GM19452 (cell line): ENCODE measurements around the gene TTPAL.

Experiments used
- ATAC-seq: cut with Tn5 transposase; IDR thresholded peaks from one replicate; pipeline ENCODE4 v1.9.1; 2021; ENCODE audit not compliant: unreplicated experiment

The TTPAL gene

DNA sequence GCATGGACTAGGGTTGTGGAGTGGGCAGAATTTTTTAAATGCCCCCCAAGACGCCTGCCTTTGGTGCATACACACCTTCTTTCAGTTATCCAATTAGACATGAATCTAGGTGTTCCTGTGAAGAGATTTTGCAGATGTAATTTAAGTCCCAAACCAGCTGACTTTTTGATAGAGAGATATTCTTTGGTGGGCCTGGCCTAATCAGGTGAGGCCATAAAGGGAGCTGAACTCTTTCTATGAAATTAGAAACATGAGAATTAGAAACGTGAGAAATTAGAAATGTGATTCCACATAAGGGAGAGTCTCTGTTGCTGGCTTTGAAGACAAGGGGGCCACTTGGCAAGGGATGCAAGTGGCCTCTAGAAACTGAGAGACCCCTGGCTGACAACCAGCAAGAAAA, 36.4 kb upstream of the TTPAL start:
- ATAC-seq, result no peak

DNA sequence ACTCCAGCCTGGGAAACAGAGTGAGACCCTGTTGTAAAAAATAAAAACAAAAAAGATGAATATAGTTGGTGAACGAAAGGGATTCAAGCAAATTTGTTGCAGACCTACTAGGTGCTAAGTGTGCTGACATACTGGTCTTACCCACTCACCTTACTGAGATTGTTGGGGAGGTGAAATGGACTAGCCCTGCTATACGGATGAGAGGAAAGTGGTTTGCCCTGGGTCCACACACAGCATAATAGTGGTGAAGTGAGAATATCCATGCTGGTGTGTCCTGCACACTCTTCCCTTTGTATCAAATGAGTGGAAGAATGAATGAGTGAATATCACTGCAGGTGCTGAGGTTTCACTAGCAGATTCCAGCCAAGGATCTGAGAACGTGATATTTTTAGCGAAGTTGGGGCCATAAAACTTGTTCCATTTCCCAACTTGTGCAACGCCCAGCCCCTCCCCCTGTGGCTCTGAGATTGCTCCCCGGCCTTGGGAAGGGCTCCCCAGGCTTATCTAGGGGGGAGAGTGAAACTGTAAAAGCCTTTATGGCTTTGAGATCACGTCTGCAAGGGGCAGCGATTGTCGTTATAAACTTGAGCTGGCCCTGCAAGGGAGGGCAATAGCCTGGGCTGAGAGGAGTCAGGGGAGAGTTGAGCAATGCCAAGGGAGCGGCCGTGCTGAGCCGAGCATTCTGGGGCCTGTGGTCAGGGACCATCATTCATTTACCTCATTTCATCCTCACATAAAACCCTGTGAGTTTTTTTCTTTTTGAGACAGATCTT, 33.2 kb upstream of the TTPAL start:
- no peak for ATAC-seq

- ATAC-seq, result no peak
Measured at GRCh38 chr20:44445742-44446710, 29.6 kb upstream of the TTPAL start.

- no peak for ATAC-seq
Measured at GRCh38 chr20:44447827-44448419, 27.8 kb upstream of the TTPAL start.

- no peak for ATAC-seq
Measured at GRCh38 chr20:44448753-44449546, 26.7 kb upstream of the TTPAL start.

- no peak for ATAC-seq
Measured at GRCh38 chr20:44449864-44450263, 25.8 kb upstream of the TTPAL start.

- no peak for ATAC-seq
Measured at GRCh38 chr20:44450281-44450889, 25.3 kb upstream of the TTPAL start.

- no peak for ATAC-seq
Measured at GRCh38 chr20:44450903-44451450, 24.7 kb upstream of the TTPAL start.

GRCh38 chr20:44454306-44454963, 21.2 kb upstream of the TTPAL start:
- ATAC-seq, result no peak

- no peak for ATAC-seq
Measured at GRCh38 chr20:44455126-44455525, 20.5 kb upstream of the TTPAL start.

GRCh38 chr20:44456611-44457010, 19.1 kb upstream of the TTPAL start:
- no peak for ATAC-seq

DNA sequence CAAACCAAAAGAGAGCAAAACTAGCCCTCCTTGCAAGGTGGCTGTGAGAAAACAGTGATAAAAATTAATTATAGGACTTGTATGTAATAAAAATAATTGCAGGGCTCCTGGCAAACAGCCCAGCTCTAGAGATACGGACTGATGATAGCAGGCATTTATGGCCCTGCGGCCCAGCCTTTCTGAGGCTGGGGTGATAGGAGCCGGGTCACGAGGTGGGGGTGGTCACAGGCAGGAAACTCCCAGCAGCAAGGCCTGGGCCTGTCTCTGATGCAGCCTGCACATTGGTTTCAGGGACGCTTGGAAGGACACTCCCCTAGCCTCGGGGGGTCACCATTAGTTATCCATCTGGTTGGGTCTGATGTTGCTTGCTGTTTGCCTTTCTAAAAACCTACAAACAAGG, 18.7 kb upstream of the TTPAL start:
- no peak for ATAC-seq

- ATAC-seq, result no peak
Measured at GRCh38 chr20:44459271-44459670, 16.4 kb upstream of the TTPAL start.

DNA sequence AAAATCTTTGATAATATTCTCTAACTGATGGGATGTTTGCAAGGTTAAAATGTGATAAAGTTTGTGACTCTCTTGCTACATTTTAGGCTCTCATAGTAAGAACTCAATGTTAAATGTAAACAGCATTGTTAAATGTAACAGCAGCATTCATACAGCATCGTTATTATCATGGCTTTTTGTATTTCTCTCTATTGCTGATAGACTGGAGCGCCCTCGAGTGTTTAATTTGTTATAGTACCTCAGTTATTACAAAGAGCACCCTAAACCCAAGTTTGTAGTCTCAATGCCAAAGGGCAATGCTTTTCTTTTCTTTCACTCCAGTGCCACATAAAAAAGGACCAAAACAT, 14.9 kb upstream of the TTPAL start:
- no peak for ATAC-seq

DNA sequence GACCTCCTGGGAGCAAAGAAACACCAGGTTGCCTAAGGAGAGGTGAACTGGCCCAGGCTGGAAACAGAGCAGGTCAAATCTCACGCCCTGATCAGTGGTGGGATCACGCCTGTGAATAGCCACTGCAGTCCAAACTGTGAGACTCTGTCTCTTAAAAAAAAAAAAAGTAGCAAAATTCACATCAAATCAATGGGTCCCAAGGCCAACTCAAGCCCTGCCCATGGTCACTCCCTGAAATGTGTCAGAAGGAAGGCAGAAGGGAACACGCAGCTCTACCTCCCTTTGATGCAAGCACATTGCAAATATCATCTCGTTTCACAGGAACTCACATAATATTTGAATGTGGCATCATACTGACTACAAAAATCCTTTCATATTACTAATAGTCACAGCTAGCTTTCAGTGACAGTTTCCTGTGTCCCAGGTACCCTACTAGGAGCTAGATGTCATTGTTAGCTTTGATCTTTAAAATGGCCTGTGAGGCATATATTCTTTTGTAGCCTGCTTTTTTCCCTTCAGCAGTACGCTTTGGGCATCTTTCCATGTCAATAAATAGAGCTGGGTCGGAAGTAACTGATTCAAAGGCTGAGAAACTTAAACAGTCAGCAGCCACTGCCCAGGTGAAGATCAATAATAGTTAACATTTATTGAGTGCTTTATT, 14.4 kb upstream of the TTPAL start:
- ATAC-seq, result no peak

GRCh38 chr20:44461803-44462174, 13.9 kb upstream of the TTPAL start:
- no peak for ATAC-seq

GRCh38 chr20:44463466-44463865, 12.2 kb upstream of the TTPAL start:
- ATAC-seq, result no peak

DNA sequence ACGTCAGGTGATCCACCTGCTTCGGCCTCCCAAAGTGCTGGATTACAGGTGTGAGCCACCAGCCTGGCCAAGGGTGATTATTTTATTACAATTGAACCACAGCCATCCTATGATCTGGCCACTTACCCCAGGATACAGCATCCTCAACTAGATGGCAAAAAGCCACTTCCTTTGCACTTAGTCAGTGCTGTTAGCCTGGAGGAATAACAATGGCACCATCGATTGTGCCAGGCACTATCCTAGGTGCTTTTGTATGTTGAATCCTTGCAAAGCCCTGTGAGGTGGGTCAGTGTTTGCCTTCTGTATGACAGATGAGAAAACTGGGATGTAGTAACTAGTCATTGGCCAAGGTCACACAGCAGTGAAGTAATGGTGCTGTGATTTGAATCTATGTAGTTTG, 11.2 kb upstream of the TTPAL start:
- ATAC-seq, result no peak

- ATAC-seq, result no peak
Measured at GRCh38 chr20:44465001-44465560, 10.6 kb upstream of the TTPAL start.
